Coronary artery (tissue), 2 donors: Measurements from ENCODE around the gene TMEM37.

Experiments used
- DNase-seq: peaks from one replicate; pipeline ENCODE4 v3.0.0-alpha.2; 2017; ENCODE audit warnings: low spot score
- H3K27ac ChIP-seq, 2 donors: fragments of 200-600 bp; sonication (generic); one replicate each; pipeline ENCODE4 v1.5.1; 2016 to 2019
- H3K4me3 ChIP-seq: fragments of 200-600 bp; sonication (generic); 2 replicates; pipeline ENCODE4 v1.5.1; 2016; ENCODE audit warnings: mild to moderate bottlenecking, moderate library complexity
- TF ChIP-seq, protein P1 (sequence below): fragments of 200-600 bp; sonication (generic); IDR thresholded peaks from one replicate; pipeline ENCODE4 v1.5.1; 2019; ENCODE audit warnings: antibody characterized with exemption

TMEM37 gene

DNA sequence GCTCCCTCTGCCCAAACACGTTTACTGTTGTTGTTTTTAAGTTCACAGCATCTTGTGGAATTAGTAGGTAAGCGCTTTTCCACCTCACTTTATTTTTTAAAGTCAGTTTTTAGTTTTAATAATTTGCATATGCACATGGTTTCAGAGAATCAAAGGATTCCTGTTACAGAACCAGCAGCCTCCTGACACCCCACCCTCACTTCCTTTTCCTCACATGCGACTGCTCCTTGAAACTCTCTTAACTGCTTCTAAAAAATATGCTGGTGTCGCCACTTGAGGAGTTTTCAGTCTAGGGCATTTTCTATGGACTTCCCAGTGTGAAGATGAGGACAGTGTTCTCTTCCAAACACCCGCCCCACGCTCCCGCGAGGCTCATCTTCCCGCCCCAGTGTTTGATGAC is 14.4 kb downstream of the TMEM37 start:
- TF ChIP-seq, protein P1, sequence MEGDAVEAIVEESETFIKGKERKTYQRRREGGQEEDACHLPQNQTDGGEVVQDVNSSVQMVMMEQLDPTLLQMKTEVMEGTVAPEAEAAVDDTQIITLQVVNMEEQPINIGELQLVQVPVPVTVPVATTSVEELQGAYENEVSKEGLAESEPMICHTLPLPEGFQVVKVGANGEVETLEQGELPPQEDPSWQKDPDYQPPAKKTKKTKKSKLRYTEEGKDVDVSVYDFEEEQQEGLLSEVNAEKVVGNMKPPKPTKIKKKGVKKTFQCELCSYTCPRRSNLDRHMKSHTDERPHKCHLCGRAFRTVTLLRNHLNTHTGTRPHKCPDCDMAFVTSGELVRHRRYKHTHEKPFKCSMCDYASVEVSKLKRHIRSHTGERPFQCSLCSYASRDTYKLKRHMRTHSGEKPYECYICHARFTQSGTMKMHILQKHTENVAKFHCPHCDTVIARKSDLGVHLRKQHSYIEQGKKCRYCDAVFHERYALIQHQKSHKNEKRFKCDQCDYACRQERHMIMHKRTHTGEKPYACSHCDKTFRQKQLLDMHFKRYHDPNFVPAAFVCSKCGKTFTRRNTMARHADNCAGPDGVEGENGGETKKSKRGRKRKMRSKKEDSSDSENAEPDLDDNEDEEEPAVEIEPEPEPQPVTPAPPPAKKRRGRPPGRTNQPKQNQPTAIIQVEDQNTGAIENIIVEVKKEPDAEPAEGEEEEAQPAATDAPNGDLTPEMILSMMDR, result no peak
- H3K4me3 ChIP-seq, result no peak overlapping the region
- H3K27ac ChIP-seq, result no peak overlapping the region
- DNase-seq, result no peak

DNA sequence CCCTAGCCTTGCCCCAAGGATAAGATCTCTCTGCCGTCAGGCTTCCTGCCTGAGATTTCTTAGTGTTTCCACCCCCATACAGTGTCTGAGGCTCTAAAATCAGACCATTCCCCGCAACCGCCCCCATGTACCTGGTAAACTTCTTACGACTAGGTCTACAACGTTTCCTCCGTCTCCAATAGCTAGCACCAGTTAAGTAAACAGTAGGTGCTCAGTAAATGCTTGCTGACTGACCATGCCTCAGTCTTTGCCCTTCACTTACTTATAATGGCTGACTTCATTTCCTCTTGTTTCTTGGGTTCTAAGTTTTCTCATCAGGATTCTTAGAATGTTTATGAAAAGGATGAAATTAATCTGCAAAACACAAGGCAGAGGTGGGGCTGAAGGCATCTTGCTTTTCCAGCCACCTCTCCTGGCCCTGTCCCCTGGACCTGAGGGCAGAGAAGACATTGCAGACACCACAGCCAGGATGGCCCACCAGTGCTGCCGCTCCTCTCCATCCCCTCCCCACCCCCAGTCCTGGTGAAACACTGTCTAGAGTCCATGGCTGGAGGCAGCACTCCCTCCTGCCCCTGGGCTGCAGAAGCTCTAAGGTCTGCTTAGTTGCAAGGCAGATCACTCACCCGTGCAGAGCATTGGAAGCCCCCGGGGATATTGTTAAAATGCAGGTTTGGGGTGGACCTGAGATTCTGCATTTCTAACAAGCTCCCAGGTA is 16.9 kb downstream of the TMEM37 start:
- no peak overlapping the region for H3K27ac ChIP-seq
- TF ChIP-seq, protein P1, result no peak
- no peak overlapping the region for H3K4me3 ChIP-seq
- DNase-seq, result no peak

DNA sequence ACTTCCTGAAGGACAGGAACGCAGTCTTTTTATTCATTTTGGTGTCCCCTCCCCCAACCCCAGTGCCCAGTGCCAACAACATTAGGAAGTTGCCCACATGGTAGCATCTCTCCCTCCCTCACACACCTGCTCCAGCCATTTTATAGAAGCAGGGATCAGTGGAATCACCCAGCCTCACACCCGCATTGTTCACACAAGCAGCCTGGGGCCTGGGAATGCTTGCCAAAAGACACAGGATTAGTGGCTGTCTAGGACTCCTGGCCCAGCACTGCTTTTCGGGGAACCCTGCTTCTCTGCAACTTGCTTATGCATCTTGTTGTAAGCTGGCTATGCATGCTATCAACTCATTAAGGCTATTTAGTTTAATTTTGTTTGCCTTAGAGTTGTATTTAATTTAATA is 17.9 kb downstream of the TMEM37 start:
- H3K27ac ChIP-seq, result no peak overlapping the region
- DNase-seq, result no peak
- TF ChIP-seq, protein P1, result no peak
- no peak overlapping the region for H3K4me3 ChIP-seq

DNA sequence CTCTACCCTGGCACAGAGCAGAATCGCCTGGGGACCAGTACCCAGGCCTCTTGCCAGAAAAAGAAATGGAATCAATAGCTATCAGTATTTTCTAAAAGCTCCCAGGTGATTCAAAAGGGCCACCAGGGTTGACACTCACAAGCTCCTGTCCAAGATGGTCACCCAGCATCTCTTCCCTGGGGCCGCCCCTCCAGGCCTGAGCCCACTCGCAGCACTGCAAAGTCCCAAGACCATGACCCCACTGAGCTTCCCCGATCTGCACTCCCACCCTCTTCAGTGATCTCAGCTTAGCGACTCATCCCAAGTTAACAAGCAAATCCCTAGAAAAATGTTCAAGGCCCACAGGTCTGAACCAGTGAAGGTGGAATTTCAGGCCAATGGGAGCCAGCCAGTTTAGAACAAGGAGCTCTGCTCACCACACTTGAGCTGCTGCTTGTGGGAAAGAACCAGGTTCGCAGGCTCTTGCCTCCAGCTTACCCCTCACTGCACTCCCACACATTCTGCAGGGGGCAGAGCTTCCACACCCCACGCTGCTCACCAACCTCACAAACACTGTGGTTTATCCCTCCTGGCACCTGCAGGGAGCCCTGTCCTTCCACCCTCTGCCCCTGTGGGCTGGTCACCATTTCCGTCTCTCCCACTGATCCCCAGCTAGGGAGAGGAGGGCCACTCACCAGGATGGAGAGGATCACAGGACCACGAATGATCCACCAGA is 19.8 kb downstream of the TMEM37 start:
- DNase-seq, result no peak
- H3K27ac ChIP-seq, result no peak overlapping the region
- H3K4me3 ChIP-seq, result no peak overlapping the region
- TF ChIP-seq, protein P1, result no peak

DNA sequence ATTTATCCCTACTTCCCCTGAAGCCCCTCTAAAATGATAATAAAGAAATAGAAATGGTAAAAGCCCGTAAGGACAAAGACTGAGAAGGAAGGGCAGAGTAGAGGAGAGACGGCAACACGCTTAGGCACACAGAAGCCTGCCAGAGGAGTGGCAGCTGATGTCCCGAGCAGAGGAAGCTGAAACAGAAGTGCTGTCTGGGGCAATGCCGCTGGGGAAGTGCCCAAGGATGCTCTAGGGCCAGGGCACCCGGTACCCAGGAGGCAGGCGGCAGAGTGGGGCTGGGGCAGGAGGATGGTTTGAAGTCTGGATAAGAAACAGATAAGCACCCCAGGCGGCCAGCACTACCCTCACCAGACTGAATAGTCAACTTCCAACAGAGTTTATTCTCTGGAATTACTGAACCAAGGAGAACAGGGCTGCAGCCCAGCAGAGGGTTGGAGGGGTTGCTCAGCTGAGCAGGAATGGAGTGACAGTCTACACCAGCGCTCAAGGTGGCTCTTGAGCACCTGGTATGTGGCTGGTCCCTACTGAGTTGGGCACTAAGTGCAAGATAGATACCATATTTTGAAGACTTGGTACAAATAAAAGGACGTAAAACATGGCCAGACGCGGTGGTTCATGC is 22.4 kb downstream of the TMEM37 start:
- no peak for DNase-seq
- TF ChIP-seq, protein P1, result no peak
- Histone ChIP-seq H3K4me3 (no peak overlapping the region), H3K27ac (no peak overlapping the region)

DNA sequence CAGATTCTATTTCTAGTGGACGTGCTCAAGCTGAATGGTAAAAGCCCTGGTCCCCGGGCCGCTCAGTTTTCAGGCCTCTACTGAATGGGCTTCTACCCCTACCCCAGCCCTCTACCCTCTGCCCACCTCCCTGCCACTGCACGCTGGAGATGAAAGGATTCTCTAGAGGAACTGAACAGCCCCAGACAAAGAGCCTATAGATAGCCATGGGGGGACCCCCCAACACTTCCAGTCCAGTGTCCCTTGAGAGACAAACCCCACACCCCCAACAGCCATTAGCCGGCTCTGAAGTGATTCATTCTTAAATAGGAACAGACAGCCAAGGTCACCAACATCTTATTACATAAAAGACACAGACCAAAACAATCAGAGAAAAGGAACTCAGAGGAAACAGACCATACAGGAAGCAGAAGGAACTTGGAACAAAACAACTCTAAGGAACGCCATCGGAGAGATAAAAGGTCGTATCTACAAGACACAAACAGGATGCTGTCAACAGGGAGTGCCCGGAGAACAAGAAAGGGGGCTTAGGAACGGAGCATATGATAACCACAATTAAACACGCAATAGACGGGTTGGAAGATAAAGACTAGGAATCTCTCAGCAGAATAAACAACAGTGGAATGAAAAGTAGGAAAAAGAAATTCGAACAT is 23.5 kb downstream of the TMEM37 start:
- no peak for DNase-seq
- no peak overlapping the region for H3K27ac ChIP-seq
- TF ChIP-seq, protein P1, result no peak
- no peak overlapping the region for H3K4me3 ChIP-seq
